GM12878 (cell line): Measurements from ENCODE around the gene TFCP2L1. TPM values are rescaled to one million over a fixed set of nuclear protein-coding genes. Genes with fewer than 3 reads are reported as not detected.

Experiments used
- ATAC-seq: fragments of 200-7000 bp; cut with Tn5 transposase; 3 replicates; pipeline ENCODE4 v1.9.1; 2020; ENCODE audit warnings: mild to moderate bottlenecking, moderate library complexity
- BruUV-seq: library from RNA; stranded (reverse); fragments of 400-500 nt; replicated peaks from 2 replicates; lab custom pipeline; 2021; lab: Mats Ljungman, UMichigan
- CTCF ChIA-PET: fragments of 300-600 bp; sonication (Branson Sonifier 250); formaldehyde crosslinking; extraction: SDS; loops from one replicate; lab custom pipeline; 2021; ENCODE audit warnings: inconsistent platforms; lab: Yijun Ruan, JAX
- POLR2A ChIA-PET: fragments of 350-600 bp; formaldehyde crosslinking; extraction: SDS; loops from one replicate; lab custom pipeline; 2021; ENCODE audit warnings: inconsistent platforms; lab: Charles Lee
- RAD21 ChIA-PET: fragments of 300-600 bp; sonication (Branson Sonifier 250); formaldehyde crosslinking; loops from one replicate; lab custom pipeline; 2023; ENCODE audit warnings: antibody characterized with exemption; ENCODE audit not compliant: unreplicated experiment; lab: Charles Lee
- SMC1A ChIA-PET: fragments of 300-600 bp; sonication (Branson Sonifier 250); formaldehyde crosslinking; loops from one replicate; lab custom pipeline; 2023; ENCODE audit not compliant: unreplicated experiment, uncharacterized antibody; lab: Charles Lee
- DNase-seq: peaks from one replicate; pipeline ENCODE4 v3.0.0-alpha.2; 2011; ENCODE audit warnings: low read depth, low spot score
- FAIRE-seq: peaks from 3 replicates; lab custom pipeline; 2011; peaks lifted over from hg19 to GRCh38; lab: Jason Lieb, UNC
- H2AFZ ChIP-seq: 2 replicates; pipeline ENCODE4 v1.6.0; 2011; ENCODE audit warnings: low read depth, low read length, control low read depth; ENCODE audit not compliant: control insufficient read depth
- H3K27ac ChIP-seq: 2 replicates; pipeline ENCODE4 v1.5.1; 2011; ENCODE audit warnings: control low read depth; ENCODE audit not compliant: control insufficient read depth, insufficient read depth
- H3K27me3 ChIP-seq, 2 experiments: replicated peaks in 1 of 2; 2 replicates each; pipeline versions ENCODE4 v1.6.0 to v1.6.1; 2011; ENCODE audit warnings: low read length in 1 of 2; ENCODE audit not compliant: control insufficient read depth in 2 of 2, insufficient read depth in 2 of 2
- H3K36me3 ChIP-seq, 2 experiments: 2 replicates each; pipeline ENCODE4 v1.5.1; 2011; ENCODE audit warnings: low read length in 1 of 2; ENCODE audit not compliant: control insufficient read depth in 2 of 2, insufficient read depth in 2 of 2
- H3K4me1 ChIP-seq: 2 replicates; pipeline ENCODE4 v1.6.1; 2011; ENCODE audit warnings: mild to moderate bottlenecking, low read length, moderate library complexity, mixed read lengths; ENCODE audit not compliant: control insufficient read depth, insufficient read depth
- H3K4me2 ChIP-seq: 2 replicates; pipeline ENCODE4 v1.6.0; 2011; ENCODE audit warnings: control low read depth; ENCODE audit not compliant: control insufficient read depth, insufficient read depth
- H3K4me3 ChIP-seq: fragments of 200-600 bp; sonication (generic); 2 replicates; pipeline ENCODE4 v1.5.1; 2016
- H3K79me2 ChIP-seq: 2 replicates; pipeline ENCODE4 v1.6.0; 2011; ENCODE audit warnings: low read length; ENCODE audit not compliant: control insufficient read depth, insufficient read depth
- H3K9ac ChIP-seq: 2 replicates; pipeline ENCODE4 v1.8.0; 2011; ENCODE audit warnings: low read length, control low read depth, mixed read lengths; ENCODE audit not compliant: control insufficient read depth, insufficient read depth
- H3K9me3 ChIP-seq: replicated peaks from 3 replicates; pipeline ENCODE4 v1.5.1; 2011; ENCODE audit warnings: mild to moderate bottlenecking, low read length; ENCODE audit not compliant: control insufficient read depth, insufficient read depth
- H4K20me1 ChIP-seq: 2 replicates; pipeline ENCODE4 v1.6.0; 2011; ENCODE audit not compliant: control insufficient read depth, insufficient read depth
- BCL11A ChIP-seq: IDR thresholded peaks from 2 replicates; pipeline ENCODE4 v1.6.1; 2011; ENCODE audit warnings: low read depth, low read length
- HDAC6 ChIP-seq: fragments of 200-600 bp; sonication (generic); IDR thresholded peaks from one replicate; pipeline ENCODE4 v1.8.0; 2017; ENCODE audit warnings: antibody characterized with exemption; ENCODE audit not compliant: unreplicated experiment
- IKZF1 ChIP-seq: fragments of 450-650 bp; conservative IDR thresholded peaks from 2 replicates; pipeline ENCODE4 v1.6.1; 2017; ENCODE audit warnings: antibody characterized with exemption, mild to moderate bottlenecking
- IRF4 ChIP-seq: IDR thresholded peaks from 2 replicates; pipeline ENCODE4 v1.6.1; 2011; ENCODE audit warnings: low read depth, low read length
- MTA3 ChIP-seq: IDR thresholded peaks from 2 replicates; pipeline ENCODE4 v1.6.1; 2012; ENCODE audit warnings: low read length, inconsistent platforms, borderline replicate concordance
- POLR2A ChIP-seq: IDR thresholded peaks from 2 replicates; pipeline ENCODE4 v1.6.1; 2011; ENCODE audit warnings: low read depth, mild to moderate bottlenecking, low read length
- SIN3A ChIP-seq: IDR thresholded peaks from 2 replicates; pipeline ENCODE4 v1.6.1; 2012; ENCODE audit warnings: low read depth, low read length, improper control_type of control experiment
- SREBF2 ChIP-seq: IDR thresholded peaks from 2 replicates; pipeline ENCODE4 v1.6.1; 2012; ENCODE audit warnings: mild to moderate bottlenecking, low read length
- STAT1 ChIP-seq: fragments of 450-650 bp; conservative IDR thresholded peaks from 2 replicates; pipeline ENCODE4 v1.6.1; 2014; ENCODE audit warnings: antibody characterized with exemption, mild to moderate bottlenecking
- SUZ12 ChIP-seq: fragments of 200-600 bp; sonication (generic); IDR thresholded peaks from one replicate; pipeline ENCODE4 v1.6.1; 2018; ENCODE audit warnings: antibody characterized with exemption, mild to moderate bottlenecking; ENCODE audit not compliant: unreplicated experiment
- TAF1 ChIP-seq: IDR thresholded peaks from 2 replicates; pipeline ENCODE4 v1.6.1; 2011; ENCODE audit warnings: mild to moderate bottlenecking, low read depth, low read length, borderline replicate concordance
- TBL1XR1 ChIP-seq: IDR thresholded peaks from 2 replicates; pipeline ENCODE4 v1.6.1; 2012; ENCODE audit warnings: low read depth, low read length, improper control_type of control experiment
- TCF12 ChIP-seq: IDR thresholded peaks from 2 replicates; pipeline ENCODE4 v1.6.1; 2011; ENCODE audit warnings: low read depth, mild to moderate bottlenecking, low read length
- WGBS: methylation state at CpG from one replicate; pipeline ENCODE4 v1.1.6; 2016; ENCODE audit warnings: low lambda C conversion rate; ENCODE audit not compliant: insufficient replicate concordance, insufficient coverage; ENCODE audit errors: missing lambda C conversion rate; 5-methylcytosine and 5-hydroxymethylcytosine counted together
- in situ Hi-C: fragments of 300-500 bp; cut with MboI; formaldehyde crosslinking; loops from 9 replicates; pipeline ENCODE4 v1.14.3; 2018; ENCODE audit warnings: mixed read lengths
- intact Hi-C: fragments of 100-400 bp; cut with micrococcal nuclease; formaldehyde crosslinking; loops from one replicate; pipeline ENCODE4 v1.14.2; 2022; ENCODE audit not compliant: unreplicated experiment
- polyA plus RNA-seq, 11 experiments: library from polyadenylated mRNA; depleted of rRNA in 4 of 11; unstranded in 6 of 11; stranded (reverse) in 5 of 11; fragments of >200 nt; fragmentation: Nextera tagmentation in 4 of 11; fragmentation: Illumina TruSeq in 1 of 11; extraction: Ambion mirVana in 4 of 11; extraction: Trizol in 1 of 11; gene quantifications; 1 replicate in 1 of 11; 2 replicates in 10 of 11; pipeline versions ENCODE4 v1.2.1 to v1.2.3, GENCODE V29; 2011 to 2016; ENCODE audit warnings: inconsistent platforms in 2 of 11, missing spikeins in 2 of 11, low read depth in 1 of 11
- total RNA-seq, 4 experiments: library from RNA; depleted of rRNA in 3 of 4; stranded (reverse); fragments of >200 nt in 3 of 4; fragmentation: Illumina TruSeq in 1 of 4; extraction: Trizol in 1 of 4; gene quantifications; 2 replicates each; pipeline versions ENCODE4 v1.2.1 to v1.2.3, GENCODE V29; 2013 to 2021
- TF ChIP-seq, protein P1 (sequence below): fragments of 450-650 bp; IDR thresholded peaks from 2 replicates; pipeline ENCODE4 v1.6.1; 2017; ENCODE audit warnings: low read depth, mild to moderate bottlenecking, moderate library complexity
- TF ChIP-seq, protein P2 (sequence below): fragments of 450-650 bp; formaldehyde crosslinking; IDR thresholded peaks from 2 replicates; pipeline ENCODE4 v1.4.0; 2020; ENCODE audit warnings: mild to moderate bottlenecking, moderate library complexity
- TF ChIP-seq, protein P3 (sequence below): fragments of 450-650 bp; IDR thresholded peaks from 2 replicates; pipeline ENCODE4 v1.6.1; 2016; ENCODE audit warnings: mild to moderate bottlenecking

TFCP2L1 gene
- total and polyA plus RNA-seq, 10 of the 15 experiments (the other 5 are each of a cell fraction or from before 2014, with no cell fraction given) = 0.02 to 0.21 (median 0.09) TPM; not detected in 1

DNA sequence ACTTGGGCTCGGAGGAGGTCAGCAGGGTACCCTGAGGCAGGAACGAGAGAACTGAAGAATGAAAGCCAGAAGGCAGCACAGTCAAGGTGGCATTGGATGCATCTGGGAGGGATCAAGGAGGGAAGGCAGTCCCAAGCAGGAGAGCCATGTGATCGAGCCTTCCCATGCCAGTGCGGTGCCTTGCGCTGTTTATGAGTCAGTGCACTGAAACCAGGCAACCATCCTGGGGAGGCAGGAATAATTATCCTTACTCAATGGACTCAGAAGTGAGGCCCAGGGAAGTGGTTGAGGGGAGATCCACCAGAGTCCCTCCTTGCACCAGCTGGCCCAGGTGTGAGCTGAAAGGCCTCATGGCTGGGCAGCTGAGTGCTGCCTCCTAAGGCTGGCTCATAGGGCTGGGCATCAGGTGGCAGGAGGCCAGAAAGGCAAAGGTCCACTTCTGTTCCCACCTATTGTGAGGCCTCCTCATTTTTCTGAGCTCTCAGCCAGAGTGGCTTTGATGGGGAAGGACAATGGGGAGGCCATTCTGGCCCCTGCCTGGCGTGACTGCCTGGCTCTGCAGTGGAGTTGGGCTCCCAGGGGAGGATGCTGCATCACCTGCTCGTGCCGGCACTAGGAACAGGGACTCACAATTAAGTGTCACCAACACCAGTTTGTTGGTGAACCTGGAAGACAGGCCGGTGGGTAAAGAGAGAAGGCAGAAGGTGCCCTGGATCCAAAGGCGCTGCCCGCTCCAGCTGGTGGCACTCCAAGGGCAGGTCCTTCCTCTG lies 82.3 kb downstream of the TFCP2L1 start:
- no peaks in the 10 kb centered on the region; a peak in 2 of 4 replicates for H3K27me3 ChIP-seq
- no peaks in the 10 kb centered on the region for H4K20me1 ChIP-seq
- no peak overlapping the region for H2AFZ ChIP-seq
- WGBS = 29% methylated on average over 11 of the region's 11 CpGs
- no peak overlapping the region for H3K9ac ChIP-seq
- no peaks in the 10 kb centered on the region for H3K9me3 ChIP-seq
- no peak overlapping the region for H3K4me2 ChIP-seq
- DNase-seq = no peak
- no peaks in the 10 kb centered on the region for H3K36me3 ChIP-seq
- CTCF ChIA-PET = no interaction called here
- no peak for TF ChIP-seq IRF4
- no peak for TF ChIP-seq SIN3A
- TF ChIP-seq, protein P1, sequence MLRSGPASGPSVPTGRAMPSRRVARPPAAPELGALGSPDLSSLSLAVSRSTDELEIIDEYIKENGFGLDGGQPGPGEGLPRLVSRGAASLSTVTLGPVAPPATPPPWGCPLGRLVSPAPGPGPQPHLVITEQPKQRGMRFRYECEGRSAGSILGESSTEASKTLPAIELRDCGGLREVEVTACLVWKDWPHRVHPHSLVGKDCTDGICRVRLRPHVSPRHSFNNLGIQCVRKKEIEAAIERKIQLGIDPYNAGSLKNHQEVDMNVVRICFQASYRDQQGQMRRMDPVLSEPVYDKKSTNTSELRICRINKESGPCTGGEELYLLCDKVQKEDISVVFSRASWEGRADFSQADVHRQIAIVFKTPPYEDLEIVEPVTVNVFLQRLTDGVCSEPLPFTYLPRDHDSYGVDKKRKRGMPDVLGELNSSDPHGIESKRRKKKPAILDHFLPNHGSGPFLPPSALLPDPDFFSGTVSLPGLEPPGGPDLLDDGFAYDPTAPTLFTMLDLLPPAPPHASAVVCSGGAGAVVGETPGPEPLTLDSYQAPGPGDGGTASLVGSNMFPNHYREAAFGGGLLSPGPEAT = no peak
- TF ChIP-seq MTA3 = no peak
- TF ChIP-seq, protein P2, sequence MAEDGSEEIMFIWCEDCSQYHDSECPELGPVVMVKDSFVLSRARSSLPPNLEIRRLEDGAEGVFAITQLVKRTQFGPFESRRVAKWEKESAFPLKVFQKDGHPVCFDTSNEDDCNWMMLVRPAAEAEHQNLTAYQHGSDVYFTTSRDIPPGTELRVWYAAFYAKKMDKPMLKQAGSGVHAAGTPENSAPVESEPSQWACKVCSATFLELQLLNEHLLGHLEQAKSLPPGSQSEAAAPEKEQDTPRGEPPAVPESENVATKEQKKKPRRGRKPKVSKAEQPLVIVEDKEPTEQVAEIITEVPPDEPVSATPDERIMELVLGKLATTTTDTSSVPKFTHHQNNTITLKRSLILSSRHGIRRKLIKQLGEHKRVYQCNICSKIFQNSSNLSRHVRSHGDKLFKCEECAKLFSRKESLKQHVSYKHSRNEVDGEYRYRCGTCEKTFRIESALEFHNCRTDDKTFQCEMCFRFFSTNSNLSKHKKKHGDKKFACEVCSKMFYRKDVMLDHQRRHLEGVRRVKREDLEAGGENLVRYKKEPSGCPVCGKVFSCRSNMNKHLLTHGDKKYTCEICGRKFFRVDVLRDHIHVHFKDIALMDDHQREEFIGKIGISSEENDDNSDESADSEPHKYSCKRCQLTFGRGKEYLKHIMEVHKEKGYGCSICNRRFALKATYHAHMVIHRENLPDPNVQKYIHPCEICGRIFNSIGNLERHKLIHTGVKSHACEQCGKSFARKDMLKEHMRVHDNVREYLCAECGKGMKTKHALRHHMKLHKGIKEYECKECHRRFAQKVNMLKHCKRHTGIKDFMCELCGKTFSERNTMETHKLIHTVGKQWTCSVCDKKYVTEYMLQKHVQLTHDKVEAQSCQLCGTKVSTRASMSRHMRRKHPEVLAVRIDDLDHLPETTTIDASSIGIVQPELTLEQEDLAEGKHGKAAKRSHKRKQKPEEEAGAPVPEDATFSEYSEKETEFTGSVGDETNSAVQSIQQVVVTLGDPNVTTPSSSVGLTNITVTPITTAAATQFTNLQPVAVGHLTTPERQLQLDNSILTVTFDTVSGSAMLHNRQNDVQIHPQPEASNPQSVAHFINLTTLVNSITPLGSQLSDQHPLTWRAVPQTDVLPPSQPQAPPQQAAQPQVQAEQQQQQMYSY (CRISPR knock-in tag) = no peak
- no peak for TF ChIP-seq POLR2A
- no peak for TF ChIP-seq BCL11A
- TF ChIP-seq, protein P3, sequence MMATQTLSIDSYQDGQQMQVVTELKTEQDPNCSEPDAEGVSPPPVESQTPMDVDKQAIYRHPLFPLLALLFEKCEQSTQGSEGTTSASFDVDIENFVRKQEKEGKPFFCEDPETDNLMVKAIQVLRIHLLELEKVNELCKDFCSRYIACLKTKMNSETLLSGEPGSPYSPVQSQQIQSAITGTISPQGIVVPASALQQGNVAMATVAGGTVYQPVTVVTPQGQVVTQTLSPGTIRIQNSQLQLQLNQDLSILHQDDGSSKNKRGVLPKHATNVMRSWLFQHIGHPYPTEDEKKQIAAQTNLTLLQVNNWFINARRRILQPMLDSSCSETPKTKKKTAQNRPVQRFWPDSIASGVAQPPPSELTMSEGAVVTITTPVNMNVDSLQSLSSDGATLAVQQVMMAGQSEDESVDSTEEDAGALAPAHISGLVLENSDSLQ = no peak
- TF ChIP-seq IKZF1 = no peak
- no peak for TF ChIP-seq SREBF2
- TF ChIP-seq TAF1 = no peak
- no peak for TF ChIP-seq STAT1
- no peak for TF ChIP-seq TBL1XR1
- no peak for TF ChIP-seq HDAC6
- TF ChIP-seq TCF12 = no peak
- no peak for TF ChIP-seq SUZ12
- RAD21 ChIA-PET = no interaction called here
- H3K79me2 ChIP-seq = no peaks in the 10 kb centered on the region
- H3K27ac ChIP-seq = no peak overlapping the region
- ATAC-seq = no peak
- intact Hi-C loops (no loop called here), in situ Hi-C loops (no loop called here)
- SMC1A ChIA-PET = no interaction called here
- no peak for FAIRE-seq
- H3K4me3 ChIP-seq = no peak overlapping the region
- H3K4me1 ChIP-seq = no peaks in the 10 kb centered on the region
- POLR2A ChIA-PET = no interaction called here
- no TSS peak for BruUV-seq
